Fibroblast of lung (primary cell): ENCODE data around the gene ACTL7A.

Experiments used
- CTCF ChIP-seq, 2 donors: IDR thresholded peaks in 1 of 2; conservative IDR thresholded peaks in 1 of 2; 1 replicate in 1 of 2; 2 replicates in 1 of 2; pipeline ENCODE4 v1.5.1; 2011 to 2012; ENCODE audit warnings: low read length in 2 of 2, control low read depth in 1 of 2, inconsistent platforms in 1 of 2, low read depth in 1 of 2, mild to moderate bottlenecking in 1 of 2
- EZH2 ChIP-seq: IDR thresholded peaks from 2 replicates; pipeline ENCODE4 v1.5.1; 2012; ENCODE audit warnings: low read length, control low read depth, mild to moderate bottlenecking; ENCODE audit errors: missing control alignments

- TF ChIP-seq CTCF (conservative IDR thresholded peaks at IDR 0.05 in 1 of 2, IDR thresholded peaks at IDR 0.05 in 1 of 2; ENCODE audit: low read depth in 1 of 2, low read length in 2 of 2) (no peak), EZH2 (no peak)
Measured at GRCh38 chr9:108865037-108865436, 3.0 kb downstream of the ACTL7A start.
